PC-9 (cell line): ENCODE data around the gene SLC25A51.

Source experiments
- EZH2 ChIP-seq: fragments of 200-600 bp; sonication (generic); IDR thresholded peaks from 2 replicates; pipeline ENCODE4 v1.8.0; 2017; ENCODE audit warnings: antibody characterized with exemption, low read depth
- TF ChIP-seq, protein P1 (sequence below): fragments of 200-600 bp; sonication (generic); conservative IDR thresholded peaks from 2 replicates; pipeline ENCODE4 v1.6.1; 2017; ENCODE audit warnings: mixed run types, antibody characterized with exemption, mild to moderate bottlenecking, moderate library complexity

DNA sequence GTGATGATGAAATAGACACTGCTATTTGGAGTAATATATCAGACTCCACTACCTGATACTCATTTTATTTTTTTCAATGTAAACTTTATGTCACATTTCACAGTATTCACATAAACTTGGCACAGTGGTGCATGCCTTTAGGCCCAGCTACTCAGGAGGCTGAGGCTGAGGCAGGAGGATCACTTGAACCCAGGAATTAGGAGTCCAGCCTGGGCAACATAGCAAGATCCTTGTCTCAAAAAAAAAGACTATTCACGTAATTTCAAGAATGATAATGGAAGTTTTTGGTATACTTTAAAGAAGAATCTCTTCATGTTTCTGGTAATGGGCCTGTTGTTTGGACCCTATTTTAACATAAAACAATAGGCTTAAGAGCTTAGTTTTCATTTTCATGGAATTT is 47.4 kb downstream of the SLC25A51 start:
- TF ChIP-seq, protein P1, sequence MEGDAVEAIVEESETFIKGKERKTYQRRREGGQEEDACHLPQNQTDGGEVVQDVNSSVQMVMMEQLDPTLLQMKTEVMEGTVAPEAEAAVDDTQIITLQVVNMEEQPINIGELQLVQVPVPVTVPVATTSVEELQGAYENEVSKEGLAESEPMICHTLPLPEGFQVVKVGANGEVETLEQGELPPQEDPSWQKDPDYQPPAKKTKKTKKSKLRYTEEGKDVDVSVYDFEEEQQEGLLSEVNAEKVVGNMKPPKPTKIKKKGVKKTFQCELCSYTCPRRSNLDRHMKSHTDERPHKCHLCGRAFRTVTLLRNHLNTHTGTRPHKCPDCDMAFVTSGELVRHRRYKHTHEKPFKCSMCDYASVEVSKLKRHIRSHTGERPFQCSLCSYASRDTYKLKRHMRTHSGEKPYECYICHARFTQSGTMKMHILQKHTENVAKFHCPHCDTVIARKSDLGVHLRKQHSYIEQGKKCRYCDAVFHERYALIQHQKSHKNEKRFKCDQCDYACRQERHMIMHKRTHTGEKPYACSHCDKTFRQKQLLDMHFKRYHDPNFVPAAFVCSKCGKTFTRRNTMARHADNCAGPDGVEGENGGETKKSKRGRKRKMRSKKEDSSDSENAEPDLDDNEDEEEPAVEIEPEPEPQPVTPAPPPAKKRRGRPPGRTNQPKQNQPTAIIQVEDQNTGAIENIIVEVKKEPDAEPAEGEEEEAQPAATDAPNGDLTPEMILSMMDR = no peak
- TF ChIP-seq EZH2 = no peak
